ENCODE data around the gene PRCP.

Gene PRCP

GRCh38 chr11:82775736-82776346 is 124.4 kb downstream of the PRCP start:
- DNase-seq, result peak; percentile 45 to 48

GRCh38 chr11:82775218-82775617 is 125.0 kb downstream of the PRCP start:
- DNase-seq, result no peak

Measured in activated T-cell treated with anti-CD3 and anti-CD28 coated beads, Interleukin-2, amount 50 U/mL, for 48 hours (primary cell).